Glomerular visceral epithelial cell (primary cell): ENCODE measurements around the gene MPP7.

Experiments
- DNase-seq: peaks from one replicate; pipeline ENCODE4 v3.0.0-alpha.2; 2016; ENCODE audit errors: extremely low spot score

The MPP7 gene

DNA sequence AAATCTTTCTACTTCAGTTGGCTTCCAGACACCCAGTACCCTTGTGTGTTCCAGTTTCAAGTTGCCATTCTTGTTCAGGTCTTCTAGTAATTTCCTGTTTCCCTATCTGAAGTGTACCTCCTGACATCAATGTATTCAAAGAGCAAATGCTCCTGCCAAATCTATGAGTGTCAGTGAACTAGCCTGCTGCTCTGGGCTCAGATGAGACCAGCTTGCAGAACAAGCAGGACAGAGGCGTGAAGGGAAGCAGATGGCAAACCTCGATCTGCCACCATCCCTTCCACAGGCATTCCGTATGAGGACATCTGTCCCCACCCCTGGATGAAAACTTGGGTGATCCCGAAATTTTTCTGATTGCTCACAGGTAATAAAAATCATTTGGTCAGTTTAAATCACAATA lies 4.4 kb upstream of the MPP7 start:
- DNase-seq = no peak

DNA sequence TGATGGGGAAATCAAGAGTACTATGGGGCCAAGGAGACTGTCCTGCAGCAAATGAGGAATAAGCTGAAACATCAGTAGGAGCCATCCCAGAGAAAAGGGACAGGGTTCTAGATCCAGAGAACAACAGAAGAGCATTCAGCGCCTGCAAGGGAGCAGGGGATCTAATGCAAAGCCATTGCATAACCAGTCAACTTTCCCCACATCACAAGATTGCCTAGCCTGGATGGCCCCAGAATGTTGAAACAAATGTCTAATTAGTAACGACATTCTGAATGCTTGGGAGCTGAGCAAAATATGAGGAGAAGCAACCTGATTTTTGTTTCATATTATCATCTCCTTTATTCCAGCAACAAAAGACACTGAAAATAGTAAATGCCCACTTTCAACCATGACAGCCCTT lies 2.7 kb upstream of the MPP7 start:
- DNase-seq = no peak

DNA sequence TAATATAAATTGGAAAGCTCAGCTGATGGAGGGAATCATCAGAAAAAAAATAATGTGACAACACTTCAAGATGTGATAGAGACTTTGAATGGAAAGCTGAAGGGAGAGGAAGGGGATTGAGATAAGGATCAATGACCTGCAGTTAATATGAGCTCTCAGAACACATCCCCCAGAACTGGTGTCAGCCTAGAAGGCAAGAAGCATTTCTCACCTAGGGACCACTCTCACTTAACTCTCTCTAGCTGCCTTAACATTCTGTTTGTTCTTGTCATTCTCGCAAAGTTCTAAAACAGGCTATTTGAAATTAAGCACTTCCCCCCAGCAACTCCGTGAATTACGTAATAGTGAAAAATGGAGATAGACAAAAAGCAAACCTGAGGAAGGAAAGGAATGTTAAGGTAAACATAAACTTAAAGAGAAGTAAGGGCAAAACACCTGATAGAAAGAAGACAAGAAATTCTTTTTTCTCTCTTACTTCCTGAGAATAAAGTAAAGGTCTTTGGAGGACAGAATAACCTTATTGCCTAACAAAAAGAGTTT lies 1.2 kb upstream of the MPP7 start:
- DNase-seq = no peak

DNA sequence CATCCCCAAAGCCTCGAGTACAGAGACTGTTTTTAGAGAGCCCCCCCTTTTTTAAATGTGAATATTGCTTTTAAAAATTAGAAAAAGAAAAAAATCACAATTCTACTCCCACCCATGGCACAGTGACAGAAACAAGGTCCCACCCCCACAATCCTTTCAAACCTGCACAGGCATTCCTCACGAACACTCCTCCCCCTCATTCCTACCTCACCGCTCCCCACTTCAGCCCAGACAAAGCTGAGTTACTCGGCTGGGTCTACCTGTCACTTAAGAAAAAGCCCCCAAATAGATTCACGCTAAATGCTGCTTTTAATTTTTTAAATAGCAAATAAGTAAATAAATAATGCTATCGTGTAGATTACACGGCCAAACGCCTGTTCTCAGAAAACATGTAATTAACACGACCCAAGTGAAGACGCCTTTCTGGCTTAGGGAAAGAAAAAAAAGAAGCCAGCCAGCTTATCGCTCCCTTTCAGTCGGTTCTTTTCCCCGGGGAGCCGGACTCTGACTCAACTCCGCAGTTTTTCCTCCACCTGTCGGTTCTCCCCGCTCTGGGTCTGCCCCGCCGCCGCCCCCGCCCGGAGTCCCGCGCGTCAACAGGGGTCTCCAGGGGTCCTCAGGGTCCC lies 739 bp downstream of the MPP7 start:
- DNase-seq = no peak

DNA sequence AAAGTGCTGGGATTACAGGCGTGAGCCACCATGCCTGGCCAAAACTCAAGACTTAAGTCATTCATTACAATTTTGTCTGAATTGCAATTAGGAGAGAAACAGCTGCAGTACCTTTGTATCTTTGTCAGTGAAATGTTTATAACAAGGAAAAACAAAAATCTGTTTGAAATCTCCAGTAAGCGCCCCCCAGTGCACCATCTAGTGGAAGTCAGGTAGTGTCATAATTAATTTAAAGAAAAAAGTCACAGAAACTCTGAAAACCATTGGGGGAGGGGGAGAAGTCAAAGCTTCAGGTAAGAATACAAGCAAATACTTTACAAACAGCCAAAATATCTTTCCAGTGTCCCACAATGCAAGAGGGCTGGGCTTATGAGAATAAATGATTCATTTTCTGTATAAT lies 2.8 kb downstream of the MPP7 start:
- no peak for DNase-seq

DNA sequence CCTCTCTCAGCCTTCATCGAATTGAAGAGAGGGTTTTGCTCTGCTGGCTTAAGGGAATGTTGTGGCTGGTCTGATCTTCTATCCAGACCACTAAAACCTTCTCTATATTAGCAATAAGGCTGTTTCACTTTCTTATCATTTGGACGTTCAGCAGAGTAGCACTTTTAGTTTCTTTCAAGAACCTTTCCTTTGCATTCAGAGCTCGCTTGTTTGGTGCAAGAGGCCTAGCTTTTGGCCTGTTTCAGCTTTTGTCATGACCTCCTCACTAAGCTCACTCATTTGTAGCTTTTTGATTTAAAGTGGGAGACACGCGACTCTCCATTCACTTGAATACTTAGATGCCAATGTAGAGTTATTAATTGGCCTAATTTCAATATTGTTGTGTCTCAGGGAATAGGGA lies 3.9 kb downstream of the MPP7 start:
- DNase-seq = no peak

DNA sequence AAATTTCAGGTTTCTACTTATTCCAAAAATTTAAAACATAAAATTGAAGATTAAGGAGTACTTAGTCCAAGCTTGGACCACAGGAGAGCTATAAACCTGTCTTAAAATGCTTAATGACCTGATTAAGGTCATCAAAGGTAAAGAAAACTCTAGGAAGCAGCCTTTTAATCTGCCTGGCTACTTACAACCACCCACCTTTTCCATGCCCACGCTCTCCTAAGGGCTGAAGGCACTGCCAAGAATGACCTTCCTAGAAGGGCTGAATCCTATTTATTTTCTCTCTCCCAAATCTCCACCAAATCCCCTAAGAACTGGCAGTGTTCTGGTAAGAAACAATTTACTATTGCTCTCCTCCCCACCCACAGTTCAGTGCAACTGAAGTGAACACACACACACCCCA lies 6.8 kb downstream of the MPP7 start:
- DNase-seq = no peak

DNA sequence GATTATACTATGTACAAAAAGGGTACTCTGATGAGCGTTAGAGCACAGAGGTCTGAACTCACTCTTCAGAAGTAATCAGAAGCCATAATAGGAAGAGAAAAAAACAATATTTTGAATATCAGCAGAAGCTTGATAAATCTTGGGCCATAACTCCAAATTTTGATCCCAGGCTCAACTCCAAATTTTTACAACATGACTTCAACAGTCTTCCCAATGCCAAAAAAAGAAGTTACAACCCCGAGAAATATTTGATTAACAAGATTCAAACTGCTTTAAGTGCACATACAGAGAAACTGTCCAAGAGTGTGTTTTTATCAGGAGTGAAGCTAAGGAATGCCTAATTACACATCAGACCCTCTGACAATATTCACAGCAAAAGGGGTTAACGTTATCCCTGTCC lies 7.5 kb downstream of the MPP7 start:
- DNase-seq = no peak

DNA sequence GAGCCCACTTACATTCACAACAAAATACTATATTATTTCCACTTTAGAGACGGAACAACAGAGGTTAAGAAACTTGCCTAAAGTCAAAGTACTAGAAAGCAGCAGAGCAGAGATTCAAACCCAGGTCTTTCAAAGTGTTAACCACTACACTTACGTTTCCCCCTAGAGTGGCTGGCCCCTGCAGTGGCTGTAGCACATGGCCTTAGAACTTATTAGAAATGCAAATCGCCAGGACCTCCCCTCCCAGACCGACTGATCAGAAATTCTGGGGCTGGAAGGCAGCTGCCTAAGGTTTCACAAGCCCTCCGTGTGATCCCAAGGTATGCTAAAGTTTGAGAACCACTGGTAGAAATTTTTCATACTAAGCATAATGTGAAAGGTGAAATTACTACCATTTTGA lies 8.1 kb downstream of the MPP7 start:
- no peak for DNase-seq

DNA sequence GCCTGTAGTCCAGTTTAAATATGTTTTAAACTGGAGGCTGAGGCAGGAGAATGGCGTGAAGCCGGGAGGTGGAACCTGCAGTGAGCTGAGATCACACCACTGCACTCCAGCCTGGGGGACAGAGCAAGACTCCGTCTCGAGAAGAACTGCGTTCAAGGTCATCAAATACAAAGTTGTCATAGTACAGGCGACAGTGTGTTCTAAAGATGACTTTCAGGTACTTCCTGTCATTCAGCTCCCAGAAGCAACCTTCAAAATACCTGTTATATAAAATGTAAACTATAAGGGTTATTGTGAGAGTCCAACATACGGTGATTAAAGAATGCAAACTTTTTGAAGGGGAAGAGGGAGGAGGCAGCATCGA lies 8.7 kb downstream of the MPP7 start:
- no peak for DNase-seq

DNA sequence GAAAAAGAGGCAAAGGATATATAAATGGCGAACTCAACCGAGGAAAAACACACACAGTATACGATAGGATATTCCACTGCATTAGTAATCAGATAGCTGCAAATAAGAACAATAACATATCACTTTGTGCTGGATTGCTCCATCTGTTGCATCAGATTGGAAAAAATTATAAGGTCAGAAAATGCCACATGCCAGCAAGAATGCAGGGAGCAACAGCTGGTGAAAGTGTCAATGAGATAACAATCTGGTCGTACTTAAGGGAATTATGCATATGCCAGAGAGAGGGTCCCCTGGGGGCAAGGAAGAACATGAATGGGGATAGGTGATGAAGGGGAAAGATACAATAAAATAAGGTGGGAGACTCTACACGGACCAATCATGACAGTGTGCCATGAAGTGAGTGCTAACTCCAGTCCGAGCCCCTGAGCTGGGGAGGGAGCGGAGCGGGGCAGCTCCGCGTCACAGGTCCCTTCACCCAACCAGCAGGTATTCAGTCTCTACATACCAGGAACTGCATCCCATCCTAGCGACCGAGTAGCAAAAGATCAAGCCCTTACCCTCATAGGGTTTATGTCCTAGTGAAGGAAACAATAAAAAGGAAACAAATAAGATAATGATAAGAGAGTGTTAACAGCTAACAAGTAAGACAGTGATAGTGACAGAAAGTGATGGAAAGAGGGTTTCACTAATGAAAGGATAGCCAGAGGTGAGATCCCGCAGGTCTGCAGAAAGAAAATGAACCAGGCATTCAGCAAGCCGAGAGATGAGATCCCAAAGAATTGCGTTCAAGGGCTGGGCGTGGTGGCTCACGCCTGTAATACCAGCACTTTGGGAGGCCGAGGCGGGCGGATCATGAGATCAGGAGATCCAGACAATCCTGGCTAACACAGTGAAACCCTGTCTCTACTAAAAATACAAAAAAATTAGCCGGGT lies 9.4 kb downstream of the MPP7 start:
- DNase-seq = no peak

DNA sequence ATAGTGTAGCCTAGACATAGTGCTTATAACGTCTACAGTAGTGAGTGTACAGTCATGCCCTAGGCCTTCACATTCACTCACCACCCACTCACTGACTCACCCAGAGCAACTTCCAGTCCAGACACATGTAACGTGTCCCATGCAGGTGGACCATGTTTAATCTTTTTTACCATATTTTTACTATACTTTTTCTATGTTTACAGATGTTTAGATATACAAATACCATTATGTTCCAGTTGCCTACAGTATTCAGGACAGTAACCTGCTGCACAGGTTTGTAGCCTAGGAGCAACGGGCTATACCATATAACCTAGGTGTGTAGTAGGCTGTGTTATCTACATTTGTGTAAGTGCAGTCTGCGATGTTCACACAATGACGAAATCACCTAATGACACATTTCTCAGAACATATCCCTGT lies 11.0 kb downstream of the MPP7 start:
- peak; percentile 64 for DNase-seq

DNA sequence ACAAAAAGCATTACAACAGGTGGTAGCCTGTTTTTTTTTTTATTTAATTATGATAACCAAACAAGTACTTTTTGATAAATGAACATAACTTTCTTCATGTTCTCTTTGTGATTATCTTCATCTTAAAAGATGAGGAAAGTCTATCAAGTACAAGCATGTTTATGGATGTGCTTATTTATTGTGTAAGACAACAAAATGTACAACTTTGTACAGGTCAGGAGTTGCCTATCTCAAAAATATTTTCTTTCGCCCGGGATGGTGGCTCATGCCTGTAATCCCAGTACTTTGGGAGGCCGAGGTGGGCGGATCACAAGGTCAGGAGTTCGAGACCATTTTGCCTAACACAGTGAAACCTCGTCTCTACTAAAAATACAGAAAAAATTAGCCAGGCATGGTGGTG lies 17.0 kb downstream of the MPP7 start:
- no peak for DNase-seq

DNA sequence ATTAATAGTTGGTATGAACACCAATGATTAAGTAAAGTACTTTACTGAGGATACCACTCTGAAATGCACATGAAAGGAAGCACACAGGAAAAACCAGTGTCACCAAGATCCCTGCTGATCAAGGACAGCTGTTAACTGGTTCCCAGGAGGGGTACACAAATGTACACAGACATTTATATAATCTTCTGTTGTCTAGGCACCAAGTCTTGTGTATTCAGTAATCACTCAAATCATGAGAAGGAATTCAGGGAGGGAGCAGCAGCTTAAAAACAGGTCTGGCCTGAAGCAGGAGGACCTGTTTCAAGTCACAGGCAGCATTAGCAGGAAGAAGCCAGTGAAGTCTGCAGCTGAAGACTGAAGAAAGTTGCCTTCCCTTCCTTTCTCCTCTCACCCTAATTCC lies 18.7 kb downstream of the MPP7 start:
- no peak for DNase-seq

DNA sequence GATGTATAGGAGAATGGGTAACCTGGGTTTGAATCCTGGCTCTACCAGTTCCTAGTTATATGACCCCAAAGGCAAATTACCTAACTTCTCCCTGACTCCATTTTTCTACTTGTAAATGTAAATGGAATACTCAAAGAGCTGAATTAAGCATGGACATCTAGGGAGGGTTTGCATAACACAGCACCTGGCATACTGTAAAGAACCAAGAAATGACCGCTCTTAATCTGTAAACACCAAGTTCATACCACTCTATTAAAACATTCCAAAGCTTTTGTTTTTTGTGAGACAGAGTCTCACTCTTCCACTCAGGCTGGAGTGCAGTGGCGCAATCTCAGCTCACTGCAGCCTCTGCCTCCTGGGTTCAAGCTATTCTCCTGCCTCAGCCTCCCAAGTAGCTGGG lies 19.6 kb downstream of the MPP7 start:
- DNase-seq = no peak

DNA sequence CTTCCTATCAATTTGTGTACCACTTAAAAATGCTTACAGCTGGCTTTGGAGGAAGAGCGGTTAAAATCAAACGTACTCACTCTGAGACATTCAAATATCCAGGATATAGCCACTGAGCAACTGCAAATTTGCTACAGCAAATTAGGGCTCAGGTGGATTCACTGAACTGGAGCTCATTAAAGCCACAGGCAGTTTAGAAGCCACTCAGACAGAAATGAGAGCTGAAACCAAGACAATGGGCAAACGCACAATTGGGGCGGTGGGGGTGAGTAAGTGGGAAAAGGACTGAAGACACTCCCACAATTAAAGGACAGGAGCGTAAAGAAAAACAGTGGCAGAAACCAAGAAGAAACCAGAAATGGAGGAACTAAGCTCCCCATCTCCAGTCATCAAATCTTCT lies 20.5 kb downstream of the MPP7 start:
- no peak for DNase-seq

DNA sequence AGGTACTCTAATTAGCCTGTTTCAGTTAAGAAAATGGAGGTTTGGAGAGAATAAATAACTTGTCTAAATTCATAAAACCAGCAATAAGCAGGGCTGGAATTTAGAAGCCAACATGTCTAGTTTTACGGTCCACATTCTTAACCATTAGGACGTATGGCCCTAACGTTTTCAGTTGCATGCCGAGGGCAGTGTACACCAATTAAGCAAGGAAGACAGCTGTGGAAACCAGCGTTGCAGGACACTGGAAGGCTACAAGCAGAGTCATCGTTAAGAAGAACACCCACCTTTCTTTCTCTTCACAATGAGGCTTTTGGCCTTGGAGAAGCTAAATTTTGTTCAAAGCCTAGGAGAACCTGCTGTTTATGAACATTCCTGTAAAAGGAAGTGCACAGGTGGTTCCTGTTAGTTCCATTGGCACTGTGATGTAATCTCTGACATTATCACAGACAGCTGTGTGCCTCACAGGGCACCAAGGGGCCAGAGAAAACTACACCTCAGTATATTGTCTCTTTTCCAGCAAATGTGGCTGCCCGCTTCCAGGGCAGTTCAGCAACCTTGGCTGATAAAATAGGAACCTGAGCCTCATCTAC lies 21.0 kb downstream of the MPP7 start:
- no peak for DNase-seq

DNA sequence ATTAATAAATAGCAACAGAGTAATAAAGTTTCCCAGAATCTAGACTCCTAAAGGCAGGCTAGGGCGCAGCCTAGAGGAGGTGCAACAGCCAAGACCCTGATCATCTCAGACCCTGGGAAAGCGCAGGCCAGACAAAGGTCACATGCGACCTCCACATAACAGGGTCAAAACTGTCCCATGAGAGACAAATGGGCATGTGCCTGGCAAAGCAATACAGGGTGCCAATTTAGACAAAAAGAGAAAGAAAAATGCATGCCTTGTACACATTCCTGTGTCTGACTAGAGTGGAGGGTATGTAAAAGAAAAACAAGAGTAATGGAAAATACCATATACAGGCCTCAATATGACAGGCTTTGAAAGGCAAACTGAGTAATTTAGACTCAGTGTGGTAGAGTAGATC lies 22.2 kb downstream of the MPP7 start:
- no peak for DNase-seq

DNA sequence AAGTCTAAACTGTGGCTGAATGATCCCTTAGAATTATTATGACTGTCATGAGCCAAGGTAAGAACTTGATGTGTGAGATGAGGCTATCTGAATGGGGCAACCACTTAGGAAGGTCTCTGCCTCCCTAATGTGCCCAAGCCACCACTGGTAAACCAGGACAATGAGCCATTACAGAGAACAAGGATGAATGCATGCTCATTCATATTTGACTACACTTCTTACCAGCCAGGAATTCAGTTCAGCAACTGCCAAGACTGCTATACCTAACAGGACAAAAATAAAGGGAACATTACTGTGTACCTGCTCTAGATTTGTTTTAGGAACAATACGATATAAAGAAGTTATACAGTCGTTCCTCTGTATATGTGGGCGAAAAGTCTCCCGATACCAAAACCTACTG lies 23.0 kb downstream of the MPP7 start:
- DNase-seq = no peak

DNA sequence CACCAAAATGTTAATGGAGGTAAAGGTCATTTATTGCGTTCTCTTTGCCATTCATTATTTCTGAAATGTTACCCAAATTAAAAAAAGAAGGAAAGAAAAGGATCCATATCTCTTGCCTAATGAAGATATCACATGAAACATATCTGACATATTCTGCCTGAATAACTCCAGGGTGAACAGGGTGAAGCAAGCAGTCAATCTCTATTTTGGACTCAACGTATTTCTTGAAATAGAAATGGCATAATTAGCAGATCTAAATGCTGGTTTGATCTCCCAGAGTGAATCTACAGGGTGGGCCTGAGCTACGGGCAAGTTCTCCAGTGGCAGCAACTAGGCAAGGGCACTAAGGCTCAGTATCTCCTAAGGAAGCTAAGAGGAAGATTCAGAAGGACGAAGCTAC lies 24.0 kb downstream of the MPP7 start:
- DNase-seq = no peak

DNA sequence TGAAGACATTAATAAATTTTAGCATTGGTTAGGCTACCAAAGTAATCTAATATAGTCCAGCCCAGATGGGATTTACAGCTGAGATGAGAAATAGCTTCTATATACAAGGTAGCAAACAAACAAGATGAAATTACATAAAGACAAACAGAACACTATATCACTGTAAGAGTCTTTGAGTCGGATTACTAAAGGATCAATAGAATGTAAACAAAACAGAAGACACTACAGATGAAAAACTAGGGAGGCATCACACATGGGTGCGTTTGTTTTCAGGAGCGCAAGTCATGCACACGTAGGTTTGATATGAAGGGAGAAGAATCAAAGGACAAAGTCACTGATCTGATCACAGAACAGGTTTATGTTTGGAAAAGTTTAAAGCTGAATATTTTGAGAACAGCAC lies 26.5 kb downstream of the MPP7 start:
- no peak for DNase-seq

DNA sequence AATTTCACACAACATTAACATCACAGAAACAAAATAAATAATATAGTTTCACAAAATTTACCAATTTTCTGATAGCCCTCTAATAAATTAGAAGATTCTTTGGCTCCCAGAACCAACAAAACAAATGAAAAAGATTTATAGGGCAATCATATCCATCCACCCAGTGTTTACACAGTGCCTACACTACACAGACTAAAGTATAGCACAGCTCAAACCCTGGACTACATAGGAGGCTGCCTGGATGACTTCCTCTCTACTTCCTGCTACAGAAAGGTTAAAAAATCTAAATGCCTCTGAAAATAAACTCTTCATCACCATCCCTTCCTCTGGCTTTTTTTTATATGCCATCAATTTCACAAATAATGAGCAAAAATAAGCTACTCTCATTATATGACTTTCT lies 28.4 kb downstream of the MPP7 start:
- DNase-seq = no peak

DNA sequence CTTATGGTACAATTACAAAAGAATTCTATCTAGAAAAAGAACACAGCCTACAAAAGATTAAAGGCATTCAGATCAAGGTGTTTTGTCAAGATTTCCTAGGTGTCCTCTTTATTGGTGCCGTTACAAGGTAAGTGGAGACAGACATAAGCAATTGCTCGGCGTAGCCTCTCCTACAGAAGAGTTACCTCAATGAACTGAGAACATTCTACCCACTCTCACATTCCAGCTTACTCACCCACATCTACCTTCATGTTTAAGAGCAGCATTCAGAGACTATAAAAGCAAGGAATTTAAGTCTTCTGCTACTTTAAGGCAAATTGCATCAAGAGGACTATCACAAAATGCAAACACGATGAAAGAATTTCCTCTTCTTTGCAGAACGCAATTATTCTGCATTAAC lies 29.5 kb downstream of the MPP7 start:
- no peak for DNase-seq
